ENCODE results near the gene PAPPA.

DNA sequence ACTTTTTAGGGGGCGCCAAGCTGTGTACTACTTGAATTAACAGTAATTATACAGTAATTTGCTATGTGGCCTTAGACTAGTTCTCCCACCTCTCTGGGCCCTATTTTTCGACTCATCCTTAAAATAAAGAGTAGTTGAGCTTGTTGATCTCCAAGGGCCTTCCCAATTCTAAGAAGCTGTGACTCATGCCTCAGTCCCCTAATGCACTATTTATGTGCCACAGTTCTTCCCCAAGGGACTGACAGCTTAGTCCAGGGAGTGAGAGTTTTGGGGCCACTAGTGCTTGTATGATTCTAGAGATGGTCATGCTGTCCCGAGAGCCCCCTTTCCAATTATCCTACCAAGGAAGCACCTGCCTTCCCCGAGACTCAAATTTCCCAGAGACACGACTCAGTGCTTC is 149.7 kb downstream of the PAPPA start:
- TF ChIP-seq CTCF (conservative IDR thresholded peaks at IDR 0.05) (no peak), EZH2 (IDR thresholded peaks at IDR 0.05; ENCODE audit: low read depth) (no peak)

Data from PC-9 (cell line).